ENCODE data around the gene CFLAR. TPM values are rescaled to one million over a fixed set of nuclear protein-coding genes. Genes with fewer than 3 reads are reported as not detected.
"Not testable (repeated sequence)": the region's sequence is repeated elsewhere in the genome, so short reads cannot be mapped to it uniquely, and the experiment has no call there.

The CFLAR gene
- total and polyA plus RNA-seq, 9 donors = 27.4 to 48.9 (median 31.6) TPM

DNA sequence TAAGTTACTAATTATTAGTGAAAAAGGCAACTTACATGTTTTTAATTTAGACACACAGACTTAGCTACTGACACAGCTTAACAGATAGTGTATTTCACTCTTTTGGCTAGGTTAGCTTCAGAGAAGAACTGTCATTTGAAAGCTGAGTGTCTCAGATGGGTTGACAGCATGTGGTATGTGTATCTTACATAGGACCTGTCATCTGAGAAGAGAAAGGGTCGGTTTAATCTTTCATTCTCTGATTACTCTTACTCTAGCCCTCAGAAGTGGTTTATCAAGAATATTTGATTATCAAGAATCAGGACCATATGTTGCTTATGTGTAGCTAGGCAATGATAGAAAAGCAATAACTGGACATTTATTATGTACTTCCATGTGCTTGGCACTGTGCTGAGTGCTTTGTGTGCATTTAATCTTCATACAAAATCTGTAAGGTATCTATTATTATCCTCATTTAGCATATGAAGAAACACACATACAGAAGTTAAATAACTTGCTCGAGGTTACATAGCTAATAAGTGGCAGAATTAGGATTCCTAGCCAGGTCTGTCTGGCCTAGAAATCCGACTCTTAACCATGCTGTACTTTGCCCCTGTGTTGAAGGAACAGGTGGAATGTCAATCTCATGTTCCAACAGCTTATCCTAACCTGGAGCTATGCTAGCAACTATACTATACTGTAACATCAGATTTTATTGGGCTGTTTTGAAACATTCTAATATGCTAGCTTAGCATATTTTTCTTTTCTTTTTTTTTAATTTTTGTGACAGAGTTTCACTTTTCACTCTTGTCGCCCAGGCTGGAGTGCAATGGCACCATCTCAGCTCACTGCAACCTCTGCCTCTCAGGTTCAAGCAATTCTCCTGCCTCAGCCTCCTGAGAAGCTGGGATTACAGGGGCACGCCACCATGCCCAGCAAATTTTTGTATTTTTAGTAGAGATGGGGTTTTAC, 28.4 kb downstream of the CFLAR start:
- no peak for DNase-seq
- Histone ChIP-seq H3K27me3 (ENCODE audit: control insufficient read depth, insufficient read depth, low read length) (no peaks in the 10 kb centered on the region), H3K4me1 (ENCODE audit: control insufficient read depth, insufficient read depth, low read length) (no peaks in the 10 kb centered on the region), H3K4me3 (ENCODE audit: low read length) (no peak overlapping the region), H3K9me3 (replicated peaks; ENCODE audit: control insufficient read depth, low read depth, low read length) (no peaks in the 10 kb centered on the region), H3K36me3 (ENCODE audit: control insufficient read depth, insufficient read depth, low read length) (peaks cover 17% of the 10 kb centered on the region), H3K27ac (ENCODE audit: low read length) (no peak overlapping the region)
- no CpG with 5 or more reads among the region's 5 CpGs for WGBS (ENCODE audit: insufficient coverage)

DNA sequence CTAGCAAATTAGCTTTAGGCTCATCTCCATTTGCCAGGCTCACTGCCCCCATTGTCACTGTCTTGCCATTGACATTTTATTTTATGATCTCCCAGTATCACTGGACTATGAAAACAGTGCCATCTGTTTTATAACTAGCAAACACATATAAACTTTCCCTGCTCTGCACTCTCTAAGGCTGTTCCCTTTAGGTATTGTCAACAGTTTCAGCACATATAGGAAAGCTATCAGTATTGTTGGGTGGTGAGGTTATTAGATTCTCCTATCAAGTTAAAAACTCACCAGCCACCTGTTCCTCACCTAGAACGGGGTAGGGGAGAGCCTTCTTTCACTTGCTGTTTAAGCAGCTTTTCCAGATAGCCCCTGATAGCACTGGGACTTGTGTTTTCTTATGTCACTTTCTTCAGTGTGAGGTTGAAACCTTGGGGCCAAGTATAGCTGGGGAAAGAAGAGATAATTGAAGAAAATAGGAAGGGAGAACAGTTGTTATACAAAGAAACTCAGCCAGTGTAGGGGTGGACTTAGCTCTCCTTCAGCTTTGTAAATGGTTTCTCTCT, 32.5 kb downstream of the CFLAR start:
- peaks cover 33% of the 10 kb centered on the region for H3K36me3 ChIP-seq (ENCODE audit: control insufficient read depth, insufficient read depth, low read length)
- H3K27ac ChIP-seq (ENCODE audit: low read length) = no peak overlapping the region
- peaks cover 4% of the 10 kb centered on the region for H3K4me1 ChIP-seq (ENCODE audit: control insufficient read depth, insufficient read depth, low read length)
- no peak for DNase-seq
- no CpG with 5 or more reads among the region's 1 CpG for WGBS (ENCODE audit: insufficient coverage)
- H3K9me3 ChIP-seq (replicated peaks; ENCODE audit: control insufficient read depth, low read depth, low read length) = no peaks in the 10 kb centered on the region
- no peaks in the 10 kb centered on the region for H3K27me3 ChIP-seq (ENCODE audit: control insufficient read depth, insufficient read depth, low read length)
- H3K4me3 ChIP-seq (ENCODE audit: low read length) = no peak overlapping the region

DNA sequence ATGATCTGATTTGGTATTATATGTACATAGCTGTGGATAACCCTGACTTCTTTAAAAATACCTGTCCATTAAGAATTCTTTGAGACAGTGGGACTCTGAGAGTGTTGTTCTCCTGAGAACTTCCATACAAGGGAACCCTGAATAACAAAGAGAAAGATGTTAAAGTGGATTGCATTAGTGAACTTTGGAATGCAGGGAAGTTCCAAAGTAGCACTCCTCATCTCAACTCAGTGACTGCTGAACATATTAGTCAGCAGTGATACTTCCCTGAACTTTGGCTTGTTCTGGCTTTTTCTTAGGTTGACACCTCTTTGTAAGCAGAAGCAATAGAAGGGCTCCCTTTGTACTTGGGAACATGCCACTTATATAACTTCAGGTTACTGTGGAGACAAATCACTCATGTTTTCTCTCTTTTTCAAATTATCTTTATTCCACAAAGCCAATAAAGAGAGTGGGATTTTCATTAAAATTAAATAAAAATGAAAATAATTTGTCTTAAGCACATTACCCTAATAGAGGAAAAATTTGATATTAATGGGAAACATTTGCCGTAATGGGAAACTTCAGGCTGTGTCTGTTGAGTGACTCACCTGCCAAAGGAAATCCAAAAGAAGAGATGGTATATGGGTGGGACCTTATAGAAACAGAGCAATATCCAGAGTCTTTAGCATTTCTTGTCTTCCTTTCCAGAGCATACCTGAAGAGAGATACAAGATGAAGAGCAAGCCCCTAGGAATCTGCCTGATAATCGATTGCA, 33.3 kb downstream of the CFLAR start:
- Histone ChIP-seq H3K4me3 (ENCODE audit: low read length) (no peak overlapping the region), H3K36me3 (ENCODE audit: control insufficient read depth, insufficient read depth, low read length) (peaks cover 34% of the 10 kb centered on the region), H3K9me3 (replicated peaks; ENCODE audit: control insufficient read depth, low read depth, low read length) (no peaks in the 10 kb centered on the region), H3K27ac (ENCODE audit: low read length) (no peak overlapping the region), H3K4me1 (ENCODE audit: control insufficient read depth, insufficient read depth, low read length) (peaks cover 4% of the 10 kb centered on the region), H3K27me3 (ENCODE audit: control insufficient read depth, insufficient read depth, low read length) (no peaks in the 10 kb centered on the region)
- 91% methylated on average over 1 of the region's 2 CpGs for WGBS (ENCODE audit: insufficient coverage)
- peak; percentile 37 for DNase-seq

DNA sequence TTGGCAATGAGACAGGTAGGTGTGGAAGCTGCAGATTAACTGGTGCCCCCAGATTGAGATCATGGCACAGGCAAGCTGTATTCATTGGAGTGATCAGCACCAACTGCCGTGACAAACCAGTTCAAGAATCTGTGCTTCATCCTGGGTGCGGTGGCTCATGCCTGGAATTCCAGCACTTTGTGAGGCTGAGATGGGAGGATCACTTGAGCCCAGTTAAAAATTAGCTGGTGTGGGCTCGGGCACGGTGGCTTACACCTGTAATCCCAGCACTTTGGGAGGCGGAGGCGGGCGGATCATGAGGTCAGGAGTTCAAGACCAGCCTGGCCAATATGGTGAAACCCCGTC, 33.8 kb downstream of the CFLAR start:
- H3K27ac ChIP-seq (ENCODE audit: low read length); H3K4me1 ChIP-seq (ENCODE audit: control insufficient read depth, insufficient read depth, low read length): not testable (repeated sequence)
- H3K36me3 ChIP-seq (ENCODE audit: control insufficient read depth, insufficient read depth, low read length) = peaks cover 39% of the 10 kb centered on the region

DNA sequence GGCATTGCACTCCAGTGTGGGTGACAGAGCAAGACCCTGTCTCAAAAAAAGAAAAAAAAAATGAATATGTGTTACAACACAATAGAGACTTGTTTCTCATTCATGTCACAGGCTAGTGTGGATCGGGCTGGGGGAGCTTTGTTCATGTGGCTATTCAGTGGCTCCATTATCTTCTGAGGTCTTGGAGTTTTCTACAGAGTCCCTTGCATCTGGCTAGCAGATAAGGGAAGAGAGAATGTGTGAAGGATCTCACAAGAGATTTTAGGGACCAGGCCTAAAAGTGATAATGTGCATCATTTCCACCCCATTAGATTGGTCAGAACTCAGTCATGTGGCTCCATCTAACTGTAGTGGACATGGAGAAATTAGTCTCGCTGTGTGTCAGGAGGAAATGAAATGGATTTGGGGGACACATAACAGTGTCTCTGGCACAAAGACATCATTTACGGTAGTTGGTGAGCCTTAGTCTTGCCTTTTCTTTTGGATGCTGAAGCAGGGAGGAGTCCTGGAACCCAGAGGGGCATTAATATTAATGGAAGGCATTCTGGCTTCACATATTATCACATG, 34.6 kb downstream of the CFLAR start:
- peaks cover 4% of the 10 kb centered on the region for H3K4me1 ChIP-seq (ENCODE audit: control insufficient read depth, insufficient read depth, low read length)
- H3K27ac ChIP-seq (ENCODE audit: low read length) = peak overlapping the region; percentile 80
- 80% methylated on average over 1 of the region's 3 CpGs for whole genome bisulfite sequencing (ENCODE audit: insufficient coverage)
- no peak overlapping the region for H3K4me3 ChIP-seq (ENCODE audit: low read length)
- H3K9me3 ChIP-seq (replicated peaks; ENCODE audit: control insufficient read depth, low read depth, low read length) = no peaks in the 10 kb centered on the region
- no peak for DNase-seq
- H3K36me3 ChIP-seq (ENCODE audit: control insufficient read depth, insufficient read depth, low read length) = peaks cover 44% of the 10 kb centered on the region
- H3K27me3 ChIP-seq (ENCODE audit: control insufficient read depth, insufficient read depth, low read length) = no peaks in the 10 kb centered on the region

More for the DNA sequence above, 33.8 kb downstream of the CFLAR start:
- WGBS (ENCODE audit: insufficient coverage) = 96% methylated on average over 4 of the region's 8 CpGs
- H3K9me3 ChIP-seq (replicated peaks; ENCODE audit: control insufficient read depth, low read depth, low read length); H3K27me3 ChIP-seq (ENCODE audit: control insufficient read depth, insufficient read depth, low read length); DNase-seq; H3K4me3 ChIP-seq (ENCODE audit: low read length): not testable (repeated sequence)

DNA sequence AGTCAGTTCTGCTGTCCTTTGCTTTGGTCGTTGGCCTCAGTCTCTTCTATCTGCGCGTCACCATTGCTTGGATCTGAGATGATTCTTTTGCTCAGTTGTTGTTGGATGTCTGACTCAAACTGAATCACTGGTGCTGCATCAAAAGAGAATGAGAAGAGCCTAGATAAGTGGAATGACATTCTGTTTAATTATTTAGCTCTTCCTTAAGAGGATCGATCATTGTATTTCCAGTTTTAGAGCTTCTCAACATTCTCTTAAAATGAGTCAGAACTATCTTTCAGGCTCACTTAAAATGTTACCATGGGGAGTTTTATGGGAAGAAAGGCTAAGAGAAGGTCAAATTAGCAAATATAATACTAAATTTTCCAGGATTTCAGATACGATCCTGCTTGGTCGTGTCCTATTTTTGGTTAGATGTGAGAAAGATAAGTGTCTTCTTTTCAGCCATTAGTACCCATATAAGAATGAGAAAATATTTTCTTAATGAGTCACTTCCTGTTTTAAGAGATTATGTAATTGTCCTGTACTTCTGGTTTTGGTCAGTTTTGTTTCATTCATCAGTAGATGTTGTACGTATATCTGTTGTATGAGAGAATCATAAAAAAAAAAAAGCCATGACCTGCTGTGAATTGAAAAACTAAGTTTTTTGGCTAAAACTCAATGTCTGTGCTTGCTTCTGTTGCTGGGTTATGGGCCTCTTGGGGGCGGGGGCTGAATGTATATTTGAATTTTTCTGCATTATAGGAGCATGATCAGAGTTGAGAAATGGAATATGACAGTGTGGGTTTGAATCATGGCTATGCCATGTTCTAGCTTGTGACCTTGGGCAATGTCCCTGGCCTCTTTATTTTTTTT, 35.4 kb downstream of the CFLAR start:
- Histone ChIP-seq H3K4me3 (ENCODE audit: low read length) (no peak overlapping the region), H3K27me3 (ENCODE audit: control insufficient read depth, insufficient read depth, low read length) (no peaks in the 10 kb centered on the region), H3K9me3 (replicated peaks; ENCODE audit: control insufficient read depth, low read depth, low read length) (no peaks in the 10 kb centered on the region), H3K4me1 (ENCODE audit: control insufficient read depth, insufficient read depth, low read length) (peaks cover 4% of the 10 kb centered on the region), H3K36me3 (ENCODE audit: control insufficient read depth, insufficient read depth, low read length) (peaks cover 45% of the 10 kb centered on the region), H3K27ac (ENCODE audit: low read length) (peak overlapping the region; percentile 80)
- 44% methylated on average over 1 of the region's 8 CpGs for WGBS (ENCODE audit: insufficient coverage)
- peak; percentile 48 for DNase-seq

DNA sequence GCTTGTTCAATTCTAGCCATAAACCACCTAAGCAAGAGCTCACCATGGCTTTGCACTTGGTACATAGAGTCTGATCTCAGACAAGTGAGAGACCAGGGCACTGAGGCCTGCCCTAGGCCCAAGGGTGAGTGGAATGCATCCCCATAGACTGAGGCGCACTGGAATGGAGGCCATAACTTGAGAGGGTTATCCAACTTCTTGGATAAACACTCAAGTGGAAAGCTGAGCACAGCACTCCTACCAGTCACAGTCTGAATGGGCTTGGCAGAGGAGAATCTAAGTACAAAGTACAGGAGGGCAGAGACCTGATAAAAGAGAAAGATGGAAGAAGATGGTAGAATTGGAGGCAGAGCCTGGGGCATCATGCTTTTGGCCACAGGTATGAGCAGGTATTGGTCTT, 36.6 kb downstream of the CFLAR start:
- WGBS (ENCODE audit: insufficient coverage) = 100% methylated on average over 1 of the region's 1 CpG
- Histone ChIP-seq H3K4me1 (ENCODE audit: control insufficient read depth, insufficient read depth, low read length) (peaks cover 7% of the 10 kb centered on the region), H3K27me3 (ENCODE audit: control insufficient read depth, insufficient read depth, low read length) (no peaks in the 10 kb centered on the region), H3K36me3 (ENCODE audit: control insufficient read depth, insufficient read depth, low read length) (peaks cover 41% of the 10 kb centered on the region), H3K4me3 (ENCODE audit: low read length) (no peak overlapping the region), H3K9me3 (replicated peaks; ENCODE audit: control insufficient read depth, low read depth, low read length) (no peaks in the 10 kb centered on the region), H3K27ac (ENCODE audit: low read length) (no peak overlapping the region)
- DNase-seq = no peak

DNA sequence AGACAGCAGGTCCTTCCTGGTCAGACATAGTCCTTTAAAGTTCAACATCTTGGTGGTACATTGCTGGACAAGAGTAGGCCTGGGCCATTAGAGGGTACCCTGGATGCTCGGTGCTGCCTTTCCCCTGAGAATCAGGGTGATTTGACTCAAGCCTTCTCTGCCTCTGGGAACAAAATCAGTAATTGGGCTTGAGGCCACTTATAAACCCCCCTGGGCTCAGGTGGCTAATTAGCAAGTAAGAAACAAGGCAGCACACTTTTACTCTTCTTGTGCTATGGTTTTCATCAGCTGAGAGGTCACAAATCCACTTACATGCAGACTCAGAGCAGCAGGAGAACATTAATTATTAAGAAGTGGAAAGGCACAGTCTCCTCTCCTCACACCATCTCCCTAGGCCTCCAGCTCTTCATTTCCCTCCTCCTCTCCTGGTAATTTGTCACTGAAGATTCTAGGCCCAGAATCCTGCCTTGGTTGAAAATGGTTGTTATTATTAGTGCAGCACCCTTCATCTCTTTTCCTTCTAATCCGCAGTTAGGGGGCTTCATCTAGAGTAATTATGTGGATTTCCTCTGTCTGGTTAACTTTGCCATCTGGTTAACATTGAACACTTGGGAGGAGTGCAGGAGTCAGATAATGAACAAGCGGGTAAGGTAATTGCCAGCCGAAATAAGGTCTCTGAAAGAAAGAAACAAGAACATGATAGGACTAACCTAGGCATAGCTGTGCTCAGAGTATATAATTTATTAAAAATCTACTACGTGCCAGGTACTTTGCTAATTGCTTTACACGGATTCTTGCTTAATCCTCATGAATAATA, 37.2 kb downstream of the CFLAR start:
- WGBS (ENCODE audit: insufficient coverage) = 85% methylated on average over 1 of the region's 6 CpGs
- Histone ChIP-seq H3K36me3 (ENCODE audit: control insufficient read depth, insufficient read depth, low read length) (peaks cover 45% of the 10 kb centered on the region), H3K4me3 (ENCODE audit: low read length) (no peak overlapping the region), H3K4me1 (ENCODE audit: control insufficient read depth, insufficient read depth, low read length) (peaks cover 13% of the 10 kb centered on the region), H3K27ac (ENCODE audit: low read length) (no peak overlapping the region), H3K9me3 (replicated peaks; ENCODE audit: control insufficient read depth, low read depth, low read length) (no peaks in the 10 kb centered on the region), H3K27me3 (ENCODE audit: control insufficient read depth, insufficient read depth, low read length) (no peaks in the 10 kb centered on the region)
- no peak for DNase-seq
